GM12878 (cell line): ENCODE measurements around the gene CCDC137. TPM values are rescaled to one million over a fixed set of nuclear protein-coding genes. Genes with fewer than 3 reads are reported as not detected.

ENCODE experiments used
- ATAC-seq: fragments of 200-7000 bp; cut with Tn5 transposase; 3 replicates; pipeline ENCODE4 v1.9.1; 2020; ENCODE audit warnings: mild to moderate bottlenecking, moderate library complexity
- BruUV-seq: library from RNA; stranded (reverse); fragments of 400-500 nt; replicated peaks from 2 replicates; lab custom pipeline; 2021; lab: Mats Ljungman, UMichigan
- CTCF ChIA-PET: fragments of 300-600 bp; sonication (Branson Sonifier 250); formaldehyde crosslinking; extraction: SDS; loops from one replicate; lab custom pipeline; 2021; ENCODE audit warnings: inconsistent platforms; lab: Yijun Ruan, JAX
- POLR2A ChIA-PET: fragments of 350-600 bp; formaldehyde crosslinking; extraction: SDS; loops from one replicate; lab custom pipeline; 2021; ENCODE audit warnings: inconsistent platforms; lab: Charles Lee
- RAD21 ChIA-PET: fragments of 300-600 bp; sonication (Branson Sonifier 250); formaldehyde crosslinking; loops from one replicate; lab custom pipeline; 2023; ENCODE audit warnings: antibody characterized with exemption; ENCODE audit not compliant: unreplicated experiment; lab: Charles Lee
- SMC1A ChIA-PET: fragments of 300-600 bp; sonication (Branson Sonifier 250); formaldehyde crosslinking; loops from one replicate; lab custom pipeline; 2023; ENCODE audit not compliant: unreplicated experiment, uncharacterized antibody; lab: Charles Lee
- DNase-seq: peaks from one replicate; pipeline ENCODE4 v3.0.0-alpha.2; 2011; ENCODE audit warnings: low read depth, low spot score
- FAIRE-seq: peaks from 3 replicates; lab custom pipeline; 2011; peaks lifted over from hg19 to GRCh38; lab: Jason Lieb, UNC
- H2AFZ ChIP-seq: 2 replicates; pipeline ENCODE4 v1.6.0; 2011; ENCODE audit warnings: low read depth, low read length, control low read depth; ENCODE audit not compliant: control insufficient read depth
- H3K27ac ChIP-seq: 2 replicates; pipeline ENCODE4 v1.5.1; 2011; ENCODE audit warnings: control low read depth; ENCODE audit not compliant: control insufficient read depth, insufficient read depth
- H3K27me3 ChIP-seq, 2 experiments: replicated peaks in 1 of 2; 2 replicates each; pipeline versions ENCODE4 v1.6.0 to v1.6.1; 2011; ENCODE audit warnings: low read length in 1 of 2; ENCODE audit not compliant: control insufficient read depth in 2 of 2, insufficient read depth in 2 of 2
- H3K36me3 ChIP-seq, 2 experiments: 2 replicates each; pipeline ENCODE4 v1.5.1; 2011; ENCODE audit warnings: low read length in 1 of 2; ENCODE audit not compliant: control insufficient read depth in 2 of 2, insufficient read depth in 2 of 2
- H3K4me1 ChIP-seq: 2 replicates; pipeline ENCODE4 v1.6.1; 2011; ENCODE audit warnings: mild to moderate bottlenecking, low read length, moderate library complexity, mixed read lengths; ENCODE audit not compliant: control insufficient read depth, insufficient read depth
- H3K4me2 ChIP-seq: 2 replicates; pipeline ENCODE4 v1.6.0; 2011; ENCODE audit warnings: control low read depth; ENCODE audit not compliant: control insufficient read depth, insufficient read depth
- H3K4me3 ChIP-seq: fragments of 200-600 bp; sonication (generic); 2 replicates; pipeline ENCODE4 v1.5.1; 2016
- H3K79me2 ChIP-seq: 2 replicates; pipeline ENCODE4 v1.6.0; 2011; ENCODE audit warnings: low read length; ENCODE audit not compliant: control insufficient read depth, insufficient read depth
- H3K9ac ChIP-seq: 2 replicates; pipeline ENCODE4 v1.8.0; 2011; ENCODE audit warnings: low read length, control low read depth, mixed read lengths; ENCODE audit not compliant: control insufficient read depth, insufficient read depth
- H3K9me3 ChIP-seq: replicated peaks from 3 replicates; pipeline ENCODE4 v1.5.1; 2011; ENCODE audit warnings: mild to moderate bottlenecking, low read length; ENCODE audit not compliant: control insufficient read depth, insufficient read depth
- H4K20me1 ChIP-seq: 2 replicates; pipeline ENCODE4 v1.6.0; 2011; ENCODE audit not compliant: control insufficient read depth, insufficient read depth
- BACH1 ChIP-seq: fragments of 450-650 bp; IDR thresholded peaks from 2 replicates; pipeline ENCODE4 v1.6.1; 2017; ENCODE audit warnings: mild to moderate bottlenecking, borderline replicate concordance
- BCLAF1 ChIP-seq: fragments of 450-650 bp; IDR thresholded peaks from 2 replicates; pipeline ENCODE4 v1.6.1; 2017; ENCODE audit warnings: antibody characterized with exemption, mild to moderate bottlenecking, moderate library complexity
- E2F8 ChIP-seq: fragments of 450-650 bp; IDR thresholded peaks from 2 replicates; pipeline ENCODE4 v1.6.1; 2018; ENCODE audit warnings: mild to moderate bottlenecking, low read depth, moderate library complexity; ENCODE audit not compliant: partially characterized antibody
- KDM1A ChIP-seq: fragments of 200-600 bp; sonication (generic); IDR thresholded peaks from 2 replicates; pipeline ENCODE4 v1.6.1; 2016; ENCODE audit warnings: borderline replicate concordance
- MEF2B ChIP-seq: fragments of 450-650 bp; IDR thresholded peaks from 2 replicates; pipeline ENCODE4 v1.6.1; 2018; ENCODE audit warnings: mild to moderate bottlenecking, moderate library complexity; ENCODE audit not compliant: partially characterized antibody, poor library complexity, severe bottlenecking
- RFX5 ChIP-seq: IDR thresholded peaks from 2 replicates; pipeline ENCODE4 v1.6.1; 2011; ENCODE audit warnings: low read depth, low read length, improper control_type of control experiment
- SIX5 ChIP-seq: IDR thresholded peaks from 2 replicates; pipeline ENCODE4 v1.6.1; 2011; ENCODE audit warnings: mild to moderate bottlenecking, low read depth, low read length, moderate library complexity; ENCODE audit not compliant: severe bottlenecking
- SRF ChIP-seq, 2 experiments: IDR thresholded peaks; 2 replicates each; pipeline ENCODE4 v1.6.1; 2011; ENCODE audit warnings: low read depth in 2 of 2, low read length in 2 of 2, mild to moderate bottlenecking in 1 of 2, moderate library complexity in 1 of 2
- WGBS: methylation state at CpG from one replicate; pipeline ENCODE4 v1.1.6; 2016; ENCODE audit warnings: low lambda C conversion rate; ENCODE audit not compliant: insufficient replicate concordance, insufficient coverage; ENCODE audit errors: missing lambda C conversion rate; 5-methylcytosine and 5-hydroxymethylcytosine counted together
- in situ Hi-C: fragments of 300-500 bp; cut with MboI; formaldehyde crosslinking; loops from 9 replicates; pipeline ENCODE4 v1.14.3; 2018; ENCODE audit warnings: mixed read lengths
- intact Hi-C: fragments of 100-400 bp; cut with micrococcal nuclease; formaldehyde crosslinking; loops from one replicate; pipeline ENCODE4 v1.14.2; 2022; ENCODE audit not compliant: unreplicated experiment
- polyA plus RNA-seq, 11 experiments: library from polyadenylated mRNA; depleted of rRNA in 4 of 11; unstranded in 6 of 11; stranded (reverse) in 5 of 11; fragments of >200 nt; fragmentation: Nextera tagmentation in 4 of 11; fragmentation: Illumina TruSeq in 1 of 11; extraction: Ambion mirVana in 4 of 11; extraction: Trizol in 1 of 11; gene quantifications; 1 replicate in 1 of 11; 2 replicates in 10 of 11; pipeline versions ENCODE4 v1.2.1 to v1.2.3, GENCODE V29; 2011 to 2016; ENCODE audit warnings: inconsistent platforms in 2 of 11, missing spikeins in 2 of 11, low read depth in 1 of 11
- total RNA-seq, 4 experiments: library from RNA; depleted of rRNA in 3 of 4; stranded (reverse); fragments of >200 nt in 3 of 4; fragmentation: Illumina TruSeq in 1 of 4; extraction: Trizol in 1 of 4; gene quantifications; 2 replicates each; pipeline versions ENCODE4 v1.2.1 to v1.2.3, GENCODE V29; 2013 to 2021
- TF ChIP-seq, protein P1 (sequence below): IDR thresholded peaks from 2 replicates; pipeline ENCODE4 v1.6.1; 2012; ENCODE audit warnings: low read depth, low read length, improper control_type of control experiment

CCDC137 gene
- total and polyA plus RNA-seq, 10 of the 15 experiments (the other 5 are each of a cell fraction or from before 2014, with no cell fraction given), result 2.2 to 45.4 (median 22.1) TPM

- no peak for FAIRE-seq
- Histone ChIP-seq H4K20me1 (no peaks in the 10 kb centered on the region), H3K27me3 (no peaks in the 10 kb centered on the region), H3K36me3 (peaks cover 0 to 4% of the 10 kb centered on the region in 2 experiments; a peak in 2 of 4 replicates)
- BruUV-seq, result no TSS peak
- ChIA-PET SMC1A (no interaction called here), POLR2A (no interaction called here), CTCF (no interaction called here)
- TF ChIP-seq MEF2B, result no peak
- no peak for TF ChIP-seq SRF (IDR thresholded peaks at IDR 0.05; ENCODE audit: low read depth in 2 of 2, low read length in 2 of 2)
- no peak for TF ChIP-seq KDM1A
- TF ChIP-seq, all 136 proteins: peak for 0
- intact Hi-C loops (no loop called here), in situ Hi-C loops (loop anchor here (5.0 kb wide), 1 partner anchor 106 kb away; no protein-coding TSS in a partner anchor)
- Histone ChIP-seq H3K9ac (no peak overlapping the region), H3K79me2 (peaks cover 17% of the 10 kb centered on the region), H3K9me3 (no peaks in the 10 kb centered on the region), H3K4me2 (no peak overlapping the region), H3K4me1 (0 out of 2 replicates have a peak, but pooled peaks cover 4% of the 10 kb centered on the region), H2AFZ (no peak overlapping the region), H3K4me3 (no peak overlapping the region), H3K27ac (no peak overlapping the region)
- 97% methylated on average over 12 of the region's 12 CpGs for WGBS
- DNase-seq (no peak), ATAC-seq (no peak)
- RAD21 ChIA-PET, result no interaction called here
Observed at GRCh38 chr17:81716674-81716996, 50.1 kb downstream of the CCDC137 start.

DNA sequence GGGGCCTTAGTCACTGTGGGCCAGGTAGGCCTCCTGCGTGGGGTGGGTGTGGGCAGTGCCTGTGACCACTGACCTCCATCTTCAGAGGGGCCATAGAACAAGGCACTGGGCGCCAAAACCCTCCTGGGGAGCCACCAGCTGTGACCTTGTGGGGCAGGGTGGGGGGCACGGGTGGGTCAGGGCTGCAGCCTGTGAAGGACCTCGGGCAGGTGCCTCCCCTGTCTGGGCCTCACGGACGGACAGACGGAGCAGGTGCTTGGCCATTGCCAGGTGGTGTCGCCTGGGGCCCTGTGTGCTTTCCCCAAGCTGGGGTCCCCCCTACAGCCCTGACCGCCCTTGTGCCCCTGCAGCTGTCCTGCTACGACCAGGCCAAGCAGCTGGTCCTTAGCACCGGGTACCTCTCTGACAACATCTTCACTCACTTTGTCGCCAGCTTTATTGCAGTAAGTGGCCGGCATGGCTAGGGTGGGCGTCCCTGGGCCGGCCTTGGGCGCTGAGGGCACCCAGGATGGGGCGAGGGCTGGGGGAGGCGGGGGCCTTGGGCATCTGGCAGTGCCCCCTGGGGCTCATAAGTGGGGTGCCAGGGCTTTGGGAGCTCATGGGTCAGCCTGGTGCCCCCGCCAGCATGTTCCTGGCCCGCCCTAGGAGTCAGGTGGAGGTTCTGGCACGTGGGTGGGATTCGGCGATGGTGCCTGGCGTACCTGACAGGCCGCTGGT lies 50.7 kb downstream of the CCDC137 start:
- no peaks in the 10 kb centered on the region for H4K20me1 ChIP-seq
- no peak overlapping the region for H3K4me3 ChIP-seq
- intact Hi-C loops (no loop called here), in situ Hi-C loops (loop anchor here (5.0 kb wide), 1 partner anchor 105 kb away; no protein-coding TSS in a partner anchor)
- ChIA-PET RAD21 (no interaction called here), CTCF (no interaction called here), POLR2A (no interaction called here), SMC1A (no interaction called here)
- FAIRE-seq, result no peak
- 92% methylated on average over 24 of the region's 25 CpGs for WGBS
- H3K36me3 ChIP-seq, result peaks cover 0 to 4% of the 10 kb centered on the region in 2 experiments; a peak in 2 of 4 replicates
- ATAC-seq, result no peak
- BruUV-seq, result no TSS peak
- no peaks in the 10 kb centered on the region for H3K9me3 ChIP-seq
- DNase-seq, result no peak
- H3K27me3 ChIP-seq, result no peaks in the 10 kb centered on the region
- H3K79me2 ChIP-seq, result peaks cover 17% of the 10 kb centered on the region
- no peak overlapping the region for H2AFZ ChIP-seq
- no peak overlapping the region for H3K27ac ChIP-seq
- H3K4me2 ChIP-seq, result no peak overlapping the region
- no peak overlapping the region for H3K9ac ChIP-seq
- 0 out of 2 replicates have a peak, but pooled peaks cover 4% of the 10 kb centered on the region for H3K4me1 ChIP-seq
- no peak for TF ChIP-seq SRF (IDR thresholded peaks at IDR 0.05; ENCODE audit: low read depth in 2 of 2, low read length in 2 of 2)
- no peak for TF ChIP-seq E2F8
- TF ChIP-seq RFX5, result no peak
- TF ChIP-seq, protein P1, sequence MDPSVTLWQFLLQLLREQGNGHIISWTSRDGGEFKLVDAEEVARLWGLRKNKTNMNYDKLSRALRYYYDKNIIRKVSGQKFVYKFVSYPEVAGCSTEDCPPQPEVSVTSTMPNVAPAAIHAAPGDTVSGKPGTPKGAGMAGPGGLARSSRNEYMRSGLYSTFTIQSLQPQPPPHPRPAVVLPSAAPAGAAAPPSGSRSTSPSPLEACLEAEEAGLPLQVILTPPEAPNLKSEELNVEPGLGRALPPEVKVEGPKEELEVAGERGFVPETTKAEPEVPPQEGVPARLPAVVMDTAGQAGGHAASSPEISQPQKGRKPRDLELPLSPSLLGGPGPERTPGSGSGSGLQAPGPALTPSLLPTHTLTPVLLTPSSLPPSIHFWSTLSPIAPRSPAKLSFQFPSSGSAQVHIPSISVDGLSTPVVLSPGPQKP, result no peak
- TF ChIP-seq SIX5, result no peak
- TF ChIP-seq BCLAF1, result no peak
- no peak for TF ChIP-seq BACH1
